HG03039 (cell line): Measurements from ENCODE around the gene TOLLIP.
A peak's percentile ranks its signal among the peaks of the same experiment; 100 is the strongest.
"Not testable (repeated sequence)": the region's sequence is repeated elsewhere in the genome, so short reads cannot be mapped to it uniquely, and the experiment has no call there.

Source experiments
- ATAC-seq: cut with Tn5 transposase; IDR thresholded peaks from one replicate; pipeline ENCODE4 v1.9.1; 2021; ENCODE audit warnings: mild to moderate bottlenecking, moderate library complexity; ENCODE audit not compliant: unreplicated experiment

TOLLIP gene

DNA sequence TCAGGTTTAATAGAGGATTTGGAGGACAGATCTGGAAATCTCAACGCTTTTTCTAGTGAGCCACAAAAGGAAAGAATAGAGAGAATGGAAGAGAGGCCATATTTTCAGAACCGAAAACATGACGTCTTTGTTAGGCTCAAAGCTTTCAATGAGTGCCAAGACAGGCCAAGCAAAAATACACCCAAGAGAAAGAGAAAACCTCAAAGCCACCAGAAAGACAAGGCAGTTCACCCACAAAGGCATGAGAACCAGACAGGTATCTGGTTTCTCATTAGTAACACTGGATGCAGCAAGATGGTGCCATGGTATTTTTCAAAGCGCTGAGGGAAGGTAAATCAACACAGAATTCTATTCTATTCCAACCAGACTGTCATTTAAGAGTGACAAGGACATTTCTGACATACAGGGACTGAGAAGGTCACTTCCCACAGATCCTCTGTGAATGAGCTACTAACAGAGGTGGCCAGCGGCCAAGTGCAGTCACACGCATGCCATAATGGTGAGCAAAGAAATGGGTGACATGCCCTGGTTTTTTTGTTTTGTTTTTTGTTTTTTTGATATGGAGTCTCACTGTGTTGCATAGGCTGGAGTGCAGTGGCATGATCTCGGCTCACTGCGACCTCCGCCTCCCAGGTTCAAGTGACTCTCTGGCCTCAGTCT lies 41.9 kb downstream of the TOLLIP start:
- no peak for ATAC-seq

GRCh38 chr11:1266976-1267375 lies 42.5 kb downstream of the TOLLIP start:
- not testable (repeated sequence) for ATAC-seq

DNA sequence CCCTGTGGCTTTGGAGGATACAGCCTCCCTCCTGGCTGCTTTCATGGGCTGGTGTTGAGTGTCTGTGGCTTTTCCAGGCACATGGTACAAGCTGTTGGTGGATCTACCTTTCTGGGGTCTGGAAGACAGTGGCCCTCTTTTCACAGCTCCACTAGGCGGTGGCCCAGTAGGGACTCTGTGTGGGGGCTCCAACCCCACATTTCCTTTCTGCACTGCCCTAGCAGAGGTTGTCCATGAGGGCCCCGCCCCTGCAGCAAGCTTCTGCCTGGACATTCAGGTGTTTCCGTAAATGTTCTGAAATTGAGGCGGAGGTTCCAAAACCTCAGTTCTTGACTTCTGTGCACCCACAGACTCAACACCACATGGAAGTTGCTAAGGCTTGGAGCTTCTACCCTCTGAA lies 44.0 kb downstream of the TOLLIP start:
- ATAC-seq = not testable (repeated sequence)

DNA sequence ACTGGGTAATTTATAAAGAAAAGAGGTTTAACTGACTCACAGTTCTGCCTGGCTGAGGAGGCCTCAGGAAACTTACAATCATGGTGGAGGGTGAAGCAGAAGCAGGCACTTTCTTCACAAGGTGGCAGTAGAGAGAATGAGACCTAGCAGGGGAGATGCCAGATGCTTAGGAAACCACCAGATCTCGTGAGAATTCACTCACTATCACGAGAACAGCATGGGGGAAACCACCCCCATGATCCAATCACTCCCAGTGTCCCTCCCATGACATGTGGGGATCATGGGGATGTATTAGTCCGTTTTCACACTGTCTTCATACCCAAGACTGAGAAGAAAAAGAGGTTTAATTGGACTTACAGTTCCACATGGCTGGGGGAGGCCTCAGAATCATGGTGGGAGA lies 45.0 kb downstream of the TOLLIP start:
- ATAC-seq = not testable (repeated sequence)

- ATAC-seq = no peak
Observed at GRCh38 chr11:1263010-1263409, 46.4 kb downstream of the TOLLIP start.

- ATAC-seq = peak; percentile 68
Observed at GRCh38 chr11:1262172-1263006, 47.0 kb downstream of the TOLLIP start.

GRCh38 chr11:1261241-1262071 lies 48.0 kb downstream of the TOLLIP start:
- ATAC-seq = no peak

GRCh38 chr11:1260620-1261019 lies 48.8 kb downstream of the TOLLIP start:
- no peak for ATAC-seq

DNA sequence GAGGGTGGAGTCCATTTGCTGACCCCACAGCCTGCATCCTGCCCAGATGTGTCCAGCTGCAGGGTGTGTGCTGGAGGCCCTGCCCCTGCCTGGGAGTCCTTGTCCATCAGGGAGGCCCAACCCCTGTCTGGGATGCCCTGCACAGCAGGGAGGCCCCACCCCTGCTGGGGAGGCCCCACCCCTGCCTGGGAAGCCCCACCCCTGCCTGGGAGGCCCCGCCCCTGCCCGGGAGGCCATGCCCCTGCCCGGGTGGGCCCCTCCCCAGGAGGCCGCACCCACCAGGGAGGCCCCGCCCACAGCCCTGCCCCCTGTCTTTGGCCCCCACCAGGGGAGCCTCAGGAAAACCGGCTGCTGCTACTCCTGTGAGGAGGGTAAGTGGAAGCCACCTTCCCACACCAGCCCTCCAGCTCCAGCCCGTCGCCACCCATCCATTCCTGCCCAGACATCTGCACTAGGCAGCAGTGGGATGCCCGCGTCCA lies 49.4 kb downstream of the TOLLIP start:
- ATAC-seq = no peak

DNA sequence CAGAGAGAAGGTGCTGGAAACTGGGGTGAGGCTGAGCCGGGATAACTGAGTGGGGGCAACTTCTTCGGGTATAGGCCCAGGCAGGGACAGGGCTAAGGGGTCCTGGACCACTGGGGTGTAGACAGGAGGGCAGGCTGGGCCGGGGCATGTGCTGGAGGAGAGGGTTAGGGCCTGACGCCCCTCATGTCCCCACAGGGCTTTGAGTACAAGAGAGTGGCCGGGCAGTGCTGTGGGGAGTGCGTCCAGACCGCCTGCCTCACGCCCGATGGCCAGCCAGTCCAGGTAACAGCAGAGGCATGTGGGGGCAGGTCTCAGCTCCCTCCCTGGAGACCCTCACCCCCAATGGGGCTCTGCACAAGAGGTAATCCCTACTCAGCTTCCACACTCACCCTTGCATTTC lies 49.9 kb downstream of the TOLLIP start:
- ATAC-seq = no peak

DNA sequence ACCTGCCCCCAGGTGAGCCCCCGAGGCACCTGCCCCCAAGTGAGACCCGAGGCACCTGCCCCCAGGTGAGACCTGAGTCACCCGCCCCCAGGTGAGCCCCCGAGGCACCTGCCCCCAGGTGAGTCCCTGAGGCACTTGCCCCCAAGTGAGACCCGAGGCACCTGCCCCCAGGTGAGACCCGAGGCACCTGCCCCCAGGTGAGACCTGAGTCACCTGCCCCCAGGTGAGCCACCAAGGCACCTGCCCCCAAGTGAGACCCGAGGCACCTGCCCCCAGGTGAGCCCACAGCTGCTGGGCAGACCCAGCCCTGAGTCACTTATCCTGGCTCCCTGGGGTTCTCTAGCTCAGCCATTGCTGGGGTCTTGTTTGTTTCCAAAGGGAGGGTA lies 50.4 kb downstream of the TOLLIP start:
- ATAC-seq = no peak

DNA sequence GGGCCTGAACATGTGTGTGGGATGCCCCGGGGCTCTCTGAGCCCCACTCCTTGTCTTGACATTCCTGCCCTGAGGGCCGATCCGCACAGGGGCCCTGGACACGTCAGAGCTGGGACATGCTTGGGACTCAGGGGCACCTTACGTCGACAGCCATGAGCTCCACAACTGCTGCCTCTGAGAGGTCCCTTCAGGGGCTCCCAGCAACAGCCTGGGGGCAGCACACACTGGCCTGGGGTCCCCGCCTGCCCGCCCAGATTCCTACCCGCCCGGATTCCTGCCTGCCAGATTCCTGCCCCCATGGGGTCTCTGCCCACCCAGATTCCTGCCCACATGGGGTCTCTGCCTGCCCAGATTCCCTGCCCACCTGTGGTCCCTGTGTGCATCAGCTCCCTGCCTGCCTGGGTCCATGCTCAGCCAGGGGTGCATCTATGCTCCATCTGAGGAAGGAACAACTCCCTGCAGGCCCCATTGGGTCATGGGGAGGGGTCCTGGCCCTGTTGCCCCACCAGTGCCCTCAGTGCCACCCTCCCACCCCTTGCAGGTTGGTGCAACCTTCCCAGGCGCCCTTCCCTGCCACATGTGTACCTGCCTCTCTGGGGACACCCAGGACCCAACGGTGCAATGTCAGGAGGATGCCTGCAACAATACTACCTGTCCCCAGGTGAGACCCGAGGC lies 50.9 kb downstream of the TOLLIP start:
- ATAC-seq = no peak

DNA sequence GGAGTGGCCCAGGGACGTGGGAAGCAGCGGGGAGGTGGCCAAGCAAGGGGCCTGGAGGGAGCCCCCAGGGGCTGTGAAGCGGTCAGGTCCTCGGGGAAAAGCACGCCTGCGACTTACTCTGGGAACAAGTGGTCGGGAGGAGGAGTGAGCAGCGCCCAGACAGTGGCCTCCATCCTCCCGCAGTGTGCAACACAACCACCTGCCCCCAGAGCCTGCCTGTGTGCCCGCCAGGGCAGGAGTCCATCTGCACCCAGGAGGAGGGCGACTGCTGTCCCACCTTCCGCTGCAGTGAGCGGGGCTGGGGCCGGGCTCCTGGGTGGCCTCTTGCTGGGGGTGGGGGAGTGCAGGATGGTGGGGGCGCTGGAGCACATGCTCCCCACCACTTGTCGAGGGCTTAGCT lies 51.5 kb downstream of the TOLLIP start:
- ATAC-seq = no peak

- no peak for ATAC-seq
Observed at GRCh38 chr11:1257366-1257765, 52.1 kb downstream of the TOLLIP start.

DNA sequence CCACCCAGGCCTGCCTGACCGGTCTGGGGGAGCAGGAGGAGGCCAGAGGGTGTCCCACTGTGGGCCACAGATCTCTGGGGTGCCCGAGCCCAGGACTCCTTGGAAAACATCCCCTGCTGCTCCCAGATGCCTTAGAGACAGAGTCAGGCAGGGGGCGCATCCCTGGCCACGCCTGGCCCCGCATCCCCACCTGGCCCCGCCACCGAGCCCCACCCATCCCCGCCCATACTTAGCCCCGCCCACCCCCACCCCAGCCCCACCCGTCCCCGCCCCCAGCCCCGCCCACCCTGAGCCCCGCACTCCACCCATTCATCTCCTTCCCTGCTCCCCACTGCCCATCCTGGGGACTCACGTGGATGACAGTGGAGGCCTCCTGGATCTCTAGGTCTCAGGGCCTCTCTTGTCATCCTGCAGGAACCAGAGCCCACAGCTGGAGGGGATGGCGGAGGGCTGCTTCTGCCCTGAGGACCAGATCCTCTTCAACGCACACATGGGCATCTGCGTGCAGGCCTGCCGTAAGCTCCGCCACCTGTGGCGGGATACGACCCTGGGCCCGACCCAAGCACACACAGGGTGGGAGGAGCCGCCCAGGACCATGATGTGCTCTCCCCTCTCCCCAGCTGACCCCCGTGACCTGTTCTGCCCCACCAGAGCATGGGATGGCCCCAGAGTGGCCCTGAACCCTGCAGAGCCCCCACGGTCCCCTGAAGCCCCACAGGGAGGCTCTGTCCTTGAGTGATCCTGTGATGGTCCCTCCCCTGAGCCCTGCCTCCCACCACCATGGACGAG lies 53.0 kb downstream of the TOLLIP start:
- ATAC-seq = no peak

- ATAC-seq = no peak
Observed at GRCh38 chr11:1255151-1255550, 54.3 kb downstream of the TOLLIP start.

DNA sequence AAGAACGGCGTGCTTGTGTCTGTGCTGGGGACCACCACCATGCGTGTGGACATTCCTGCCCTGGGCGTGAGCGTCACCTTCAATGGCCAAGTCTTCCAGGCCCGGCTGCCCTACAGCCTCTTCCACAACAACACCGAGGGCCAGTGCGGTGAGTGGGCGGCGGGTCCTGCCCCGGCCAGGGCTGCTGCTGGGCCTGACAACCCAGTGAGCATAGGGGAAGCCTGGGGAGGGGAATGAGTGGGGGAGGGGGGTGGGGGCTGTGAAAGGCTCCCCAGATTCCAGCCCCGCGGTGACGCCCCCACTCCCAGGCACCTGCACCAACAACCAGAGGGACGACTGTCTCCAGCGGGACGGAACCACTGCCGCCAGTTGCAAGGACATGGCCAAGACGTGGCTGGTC lies 54.7 kb downstream of the TOLLIP start:
- no peak for ATAC-seq

DNA sequence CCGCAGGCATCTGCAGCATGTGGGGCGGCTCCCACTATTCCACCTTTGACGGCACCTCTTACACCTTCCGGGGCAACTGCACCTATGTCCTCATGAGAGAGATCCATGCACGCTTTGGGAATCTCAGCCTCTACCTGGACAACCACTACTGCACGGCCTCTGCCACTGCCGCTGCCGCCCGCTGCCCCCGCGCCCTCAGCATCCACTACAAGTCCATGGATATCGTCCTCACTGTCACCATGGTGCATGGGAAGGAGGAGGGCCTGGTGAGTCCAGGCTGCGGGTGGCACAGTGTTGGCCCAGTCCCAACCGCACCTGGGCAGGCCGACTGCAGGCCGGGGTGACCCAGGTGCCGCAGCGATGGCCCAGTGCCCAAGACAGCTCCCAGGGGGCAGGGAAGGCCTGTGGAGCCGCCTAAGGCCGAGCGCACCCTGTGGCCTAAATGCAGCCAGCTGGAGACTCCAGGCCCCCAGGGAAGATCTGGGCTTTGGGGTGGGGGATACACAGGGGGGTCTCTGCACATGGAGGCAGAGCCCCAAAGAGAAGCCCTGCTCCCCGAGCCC lies 55.3 kb downstream of the TOLLIP start:
- ATAC-seq = no peak

DNA sequence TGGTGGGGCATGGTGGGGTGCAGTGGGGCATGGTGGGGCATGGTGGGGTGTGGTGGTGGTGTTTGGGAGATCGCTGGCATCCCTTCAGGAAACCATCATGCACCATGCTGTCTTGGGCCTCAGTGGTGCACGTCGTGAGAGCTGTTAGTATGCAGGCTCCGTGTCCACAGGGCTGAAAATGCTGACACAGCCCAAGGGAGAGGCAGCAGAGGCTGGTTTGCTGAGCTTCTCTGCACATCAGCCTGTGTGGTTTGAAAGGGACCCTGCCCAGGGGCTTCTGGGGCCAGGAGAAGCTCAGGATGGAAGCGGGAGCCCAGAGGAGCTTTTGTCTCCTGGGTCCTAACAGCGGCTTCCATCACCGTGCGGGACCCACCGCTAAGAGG lies 56.3 kb downstream of the TOLLIP start:
- ATAC-seq = no peak
